Measurements from ENCODE around the gene PDCD11.

The PDCD11 gene

GRCh38 chr10:103367782-103368518 is 28.5 kb upstream of the PDCD11 start, which contains the start of gene TAF5:
Gene TAF5 (plus strand): TSS chr10:103367976. CDS start chr10:103367990, 14 bp downstream.
- Histone ChIP-seq H3K27me3 (replicated peaks; ENCODE audit: insufficient read depth, low read length) (no peaks in the 10 kb centered on the region), H3F3A (ENCODE audit: insufficient read depth, low read length) (peaks cover 4% of the 10 kb centered on the region), H3K36me3 (replicated peaks; ENCODE audit: insufficient read depth, low read length) (no peaks in the 10 kb centered on the region), H3K4me1 (ENCODE audit: low read length) (no peaks in the 10 kb centered on the region), H2AFZ (ENCODE audit: low read length) (peak within 1 kb of the TSS; percentile 75), H3K9ac (ENCODE audit: low read length) (peak within 1 kb of the TSS; percentile 85), H3K4me2 (ENCODE audit: low read depth, low read length) (peak within 1 kb of the TSS; percentile 57), H3K27ac (ENCODE audit: low read length) (peak within 1 kb of the TSS; percentile 74; the same call in 1 of the 2 replicates), H3K9me2 (replicated peaks; ENCODE audit: insufficient read depth, low read length) (no peaks in the 10 kb centered on the region), H3K9me3 (replicated peaks; ENCODE audit: insufficient read depth, low read length) (no peaks in the 10 kb centered on the region), H3K4me3 (ENCODE audit: low read length) (peak within 1 kb of the TSS; percentile 84), H3K79me2 (ENCODE audit: low read length) (peaks cover 43% of the 10 kb centered on the region), H4K20me1 (ENCODE audit: insufficient read depth, low read length) (no peaks in the 10 kb centered on the region)
- peak; percentile 97 for DNase-seq
- TF ChIP-seq CTCF (IDR thresholded peaks at IDR 0.05; ENCODE audit: low read length) (no peak), EZH2phosphoT487 (IDR thresholded peaks at IDR 0.05; ENCODE audit: low read length) (no peak), EZH2 (optimal IDR thresholded peaks at IDR 0.05; ENCODE audit: low read depth, low read length) (no peak)

- TF ChIP-seq EZH2 (optimal IDR thresholded peaks at IDR 0.05; ENCODE audit: low read depth, low read length) (no peak), CTCF (IDR thresholded peaks at IDR 0.05; ENCODE audit: low read length) (no peak), EZH2phosphoT487 (IDR thresholded peaks at IDR 0.05; ENCODE audit: low read length) (no peak)
- Histone ChIP-seq H3K79me2 (ENCODE audit: low read length) (peaks cover 48% of the 10 kb centered on the region), H3K4me3 (ENCODE audit: low read length) (no peak overlapping the region), H3F3A (ENCODE audit: insufficient read depth, low read length) (peaks cover 4% of the 10 kb centered on the region), H3K4me2 (ENCODE audit: low read depth, low read length) (no peak overlapping the region), H3K9ac (ENCODE audit: low read length) (no peak overlapping the region), H3K9me3 (replicated peaks; ENCODE audit: insufficient read depth, low read length) (no peaks in the 10 kb centered on the region), H3K9me2 (replicated peaks; ENCODE audit: insufficient read depth, low read length) (no peaks in the 10 kb centered on the region), H2AFZ (ENCODE audit: low read length) (no peak overlapping the region), H3K36me3 (replicated peaks; ENCODE audit: insufficient read depth, low read length) (peaks cover 3% of the 10 kb centered on the region; the same call in 1 of the 2 replicates), H3K27ac (ENCODE audit: low read length) (no peak overlapping the region), H3K4me1 (ENCODE audit: low read length) (no peaks in the 10 kb centered on the region), H4K20me1 (ENCODE audit: insufficient read depth, low read length) (no peaks in the 10 kb centered on the region), H3K27me3 (replicated peaks; ENCODE audit: insufficient read depth, low read length) (no peaks in the 10 kb centered on the region)
- DNase-seq: no peak
Measured at GRCh38 chr10:103373544-103373943, 22.9 kb upstream of the PDCD11 start.

- peaks cover 3% of the 10 kb centered on the region; the same call in 1 of the 2 replicates for H3K36me3 ChIP-seq (replicated peaks; ENCODE audit: insufficient read depth, low read length)
- TF ChIP-seq CTCF (IDR thresholded peaks at IDR 0.05; ENCODE audit: low read length) (no peak), EZH2 (optimal IDR thresholded peaks at IDR 0.05; ENCODE audit: low read depth, low read length) (no peak)
- H3K4me3 ChIP-seq (ENCODE audit: low read length): no peak overlapping the region
- peaks cover 42% of the 10 kb centered on the region for H3K79me2 ChIP-seq (ENCODE audit: low read length)
- H3K27ac ChIP-seq (ENCODE audit: low read length): no peak overlapping the region
- H2AFZ ChIP-seq (ENCODE audit: low read length): no peak overlapping the region
- H3K4me2 ChIP-seq (ENCODE audit: low read depth, low read length): no peak overlapping the region
- H3K9ac ChIP-seq (ENCODE audit: low read length): no peak overlapping the region
- no peaks in the 10 kb centered on the region for H3K4me1 ChIP-seq (ENCODE audit: low read length)
- no peaks in the 10 kb centered on the region for H3K27me3 ChIP-seq (replicated peaks; ENCODE audit: insufficient read depth, low read length)
- H3K9me2 ChIP-seq (replicated peaks; ENCODE audit: insufficient read depth, low read length): no peaks in the 10 kb centered on the region
- no peak for DNase-seq
- H3K9me3 ChIP-seq (replicated peaks; ENCODE audit: insufficient read depth, low read length): no peaks in the 10 kb centered on the region
- H4K20me1 ChIP-seq (ENCODE audit: insufficient read depth, low read length): no peaks in the 10 kb centered on the region
- H3F3A ChIP-seq (ENCODE audit: insufficient read depth, low read length): no peaks in the 10 kb centered on the region
Measured at GRCh38 chr10:103374263-103374662, 22.2 kb upstream of the PDCD11 start.
